Frontal cortex (tissue), 4 donors: Measurements from ENCODE around the gene ALDH9A1. TPM values are rescaled to one million over a fixed set of nuclear protein-coding genes. Genes with fewer than 3 reads are reported as not detected.
"Not testable (repeated sequence)": the region's sequence is repeated elsewhere in the genome, so short reads cannot be mapped to it uniquely, and the experiment has no call there.

Source experiments
- DNase-seq, 2 donors: peaks; one replicate each; pipeline ENCODE4 v3.0.0; 2012; ENCODE audit warnings: low spot score in 2 of 2
- FAIRE-seq: peaks from 2 replicates; lab custom pipeline; 2012; peaks lifted over from hg19 to GRCh38; lab: Jason Lieb, UNC
- total RNA-seq: library from RNA; depleted of rRNA; stranded (reverse); fragments of >200 nt; gene quantifications from one replicate; pipeline ENCODE4 v1.2.3, GENCODE V29; 2014
- donor health status: control.
- donor health status: control.
- donor health status: control.

ALDH9A1 gene
- total RNA-seq, 1 donor from 2014 or later = 63.6 TPM

GRCh38 chr1:165648919-165649572 is 49.3 kb downstream of the ALDH9A1 start:
- DNase-seq (no peak), FAIRE-seq (no peak)

DNA sequence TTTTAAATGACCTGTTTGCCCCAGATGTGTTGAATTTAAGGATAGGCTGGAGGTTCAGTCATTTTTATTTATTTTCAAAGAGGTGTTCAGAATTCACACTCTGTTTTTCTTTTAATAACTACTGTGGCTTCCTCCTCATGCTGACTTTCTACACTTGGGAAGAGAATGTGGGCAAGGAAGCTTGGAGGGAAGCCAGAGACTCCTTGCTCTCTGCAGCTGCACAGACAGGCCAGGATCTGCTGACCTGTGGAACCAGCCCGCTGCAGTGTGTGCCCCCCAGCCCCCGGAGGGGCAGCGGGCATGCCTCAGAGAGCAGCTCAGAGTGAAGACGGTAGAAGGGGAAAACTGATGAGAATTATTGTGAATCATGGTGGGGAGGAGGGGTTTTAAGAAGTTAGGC is 50.4 kb downstream of the ALDH9A1 start:
- no peak for DNase-seq

GRCh38 chr1:165647517-165647916 is 50.8 kb downstream of the ALDH9A1 start:
- no peak for FAIRE-seq
- DNase-seq = no peak

More for the DNA sequence above, 50.4 kb downstream of the ALDH9A1 start:
- FAIRE-seq = no peak

DNA sequence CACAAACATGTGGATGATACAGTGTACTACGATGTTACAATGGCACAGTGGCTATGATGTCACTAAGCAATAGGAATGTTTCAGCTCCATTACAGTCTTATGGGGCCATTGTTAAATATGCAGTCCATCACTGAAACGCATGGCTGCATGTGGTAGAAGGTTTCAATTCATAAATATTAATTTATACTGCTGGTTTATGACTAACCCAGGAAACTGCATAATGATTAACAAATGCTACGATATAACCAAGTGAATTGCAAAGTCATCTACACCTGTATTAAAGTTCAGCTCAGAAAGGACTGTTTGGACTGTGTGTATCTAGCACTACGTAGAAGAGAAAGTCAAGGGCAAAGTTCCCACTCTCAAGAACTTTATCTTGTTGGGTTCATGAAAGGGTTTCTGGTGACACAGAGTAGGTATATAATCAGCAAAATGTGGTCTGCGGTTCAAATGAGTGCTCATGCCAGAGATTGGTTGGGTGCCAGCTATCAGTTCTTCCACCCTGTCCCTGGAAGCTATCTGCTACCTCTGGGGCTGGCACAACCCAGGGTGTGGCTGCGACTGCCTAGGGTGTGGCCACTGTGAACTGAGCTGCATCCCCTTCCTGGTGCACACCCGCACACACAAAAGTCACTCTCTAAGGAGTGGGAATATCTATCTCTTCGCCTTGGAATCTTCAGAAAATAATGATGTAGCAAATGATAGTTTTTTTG is 52.6 kb downstream of the ALDH9A1 start:
- FAIRE-seq (no peak), DNase-seq (no peak)

GRCh38 chr1:165644064-165644735 is 54.2 kb downstream of the ALDH9A1 start:
- no peak for DNase-seq
- no peak for FAIRE-seq

- FAIRE-seq (no peak), DNase-seq (no peak)
Measured at GRCh38 chr1:165641231-165641987, 57.0 kb downstream of the ALDH9A1 start.

DNA sequence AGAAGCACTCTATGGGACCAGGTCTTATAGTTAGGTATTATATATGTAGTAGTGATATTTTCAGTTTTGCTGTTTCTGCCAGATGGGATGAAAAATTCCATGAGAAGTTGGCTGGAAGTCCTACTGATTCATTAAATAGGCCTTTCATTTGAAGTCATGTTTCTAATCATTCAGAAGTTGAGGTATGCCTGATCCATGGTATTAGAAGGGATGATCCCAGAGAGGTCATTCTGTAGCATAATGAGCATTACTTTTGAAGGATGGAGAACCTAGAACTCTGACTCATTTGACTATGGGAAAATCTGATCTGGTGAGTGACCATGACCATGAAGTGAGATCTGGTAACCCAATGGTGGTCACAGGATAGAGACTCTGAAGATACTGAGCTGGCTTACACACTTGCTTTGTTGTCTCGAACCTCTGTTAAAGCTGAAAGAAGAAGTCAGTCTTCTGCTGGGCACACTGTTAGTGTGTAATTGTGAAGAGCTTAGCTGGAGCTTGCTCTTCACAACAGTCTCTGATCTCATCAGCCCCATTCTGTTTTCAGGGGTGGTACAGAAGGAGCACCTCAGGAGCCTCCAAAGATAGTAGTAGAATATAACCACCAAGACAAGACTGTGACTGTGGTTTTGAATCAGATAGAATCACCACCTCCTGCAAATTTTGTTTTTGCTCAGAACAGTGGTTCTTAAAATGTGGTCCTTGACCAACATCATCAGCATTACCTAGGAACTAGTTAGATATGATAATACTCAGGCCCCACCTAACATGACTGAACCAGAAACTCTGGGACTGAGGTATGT is 58.3 kb downstream of the ALDH9A1 start:
- FAIRE-seq (no peak), DNase-seq (no peak)

DNA sequence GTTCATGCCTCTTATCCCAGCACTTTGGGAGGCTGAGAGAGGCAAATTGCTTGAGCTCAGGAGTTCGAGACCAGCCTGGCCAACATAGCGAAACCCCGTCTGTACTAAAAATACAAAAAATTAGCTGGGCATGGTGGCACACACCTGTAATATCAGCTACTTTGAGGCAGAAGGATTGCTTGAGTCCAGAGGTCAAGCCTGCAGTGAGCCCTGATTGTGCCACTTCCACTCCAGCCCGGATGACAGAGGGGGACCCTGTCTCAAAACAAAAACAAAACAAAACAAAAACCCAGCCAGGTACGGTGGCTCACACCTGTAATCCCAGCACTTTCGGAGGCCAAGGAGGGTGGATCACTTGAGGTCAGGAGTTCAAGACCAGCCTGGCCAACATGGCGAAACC is 60.2 kb downstream of the ALDH9A1 start:
- not testable (repeated sequence) for DNase-seq, FAIRE-seq

DNA sequence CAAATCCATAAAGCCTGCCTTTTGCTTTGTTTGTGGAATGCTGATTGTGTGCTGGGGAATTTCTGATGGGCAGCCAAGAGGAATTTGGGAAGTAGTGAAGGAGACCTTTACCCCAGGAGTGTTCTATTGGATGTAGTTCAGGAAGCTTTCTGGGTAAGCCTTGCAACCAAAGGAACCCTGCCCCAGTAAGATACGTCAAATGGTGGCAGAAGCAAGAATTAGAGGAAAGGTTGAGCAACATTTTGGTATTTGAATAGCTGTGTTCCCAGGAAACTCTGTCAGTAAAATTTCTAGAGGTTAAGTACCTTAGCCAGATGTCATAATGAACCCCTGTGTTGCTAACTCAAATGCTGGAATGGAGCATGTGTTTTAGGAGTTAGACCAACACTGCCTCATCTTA is 60.9 kb downstream of the ALDH9A1 start:
- DNase-seq (no peak), FAIRE-seq (no peak)

DNA sequence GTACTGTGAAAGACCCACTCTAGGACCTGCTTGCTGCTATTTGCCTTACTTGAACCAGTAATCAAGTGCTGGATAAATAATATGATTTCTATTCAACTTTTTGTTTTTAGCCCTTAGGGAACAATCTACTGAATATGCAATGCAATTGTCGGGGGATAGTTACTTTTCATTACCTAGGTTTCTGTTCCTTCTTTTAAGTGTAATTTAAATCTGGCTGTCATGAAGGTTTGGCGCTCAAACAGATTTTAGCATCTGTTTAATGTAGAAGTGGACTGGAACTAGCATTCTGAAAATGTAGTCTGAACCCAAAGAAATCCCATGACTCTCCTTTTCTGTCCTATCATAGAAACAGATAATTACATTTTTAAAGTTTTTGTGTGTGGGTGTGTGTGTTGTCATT is 62.5 kb downstream of the ALDH9A1 start:
- FAIRE-seq = no peak
- no peak for DNase-seq

DNA sequence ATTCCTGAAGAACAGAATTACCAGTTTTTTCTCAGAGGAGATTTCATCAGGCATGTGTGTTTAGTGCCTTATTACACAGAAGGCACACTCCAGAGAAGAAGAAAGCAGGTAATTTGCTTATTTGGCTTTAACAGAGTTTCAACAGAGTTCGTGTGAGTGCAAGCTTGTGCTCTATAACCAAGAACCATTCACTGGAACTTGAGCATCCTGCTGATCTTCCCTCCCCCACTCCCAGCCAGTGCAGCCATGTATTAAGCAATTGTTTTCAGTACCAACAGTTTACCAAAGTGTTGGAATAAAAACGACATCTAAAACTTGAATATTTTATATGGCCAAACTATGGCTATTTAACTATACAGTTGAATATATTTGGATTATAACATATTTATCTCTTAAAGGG is 63.0 kb downstream of the ALDH9A1 start:
- DNase-seq = no peak
- no peak for FAIRE-seq

- no peak for DNase-seq
- FAIRE-seq = no peak
Measured at GRCh38 chr1:165634154-165634921, 64.0 kb downstream of the ALDH9A1 start.

GRCh38 chr1:165633614-165634013 is 64.7 kb downstream of the ALDH9A1 start:
- DNase-seq (no peak), FAIRE-seq (no peak)

DNA sequence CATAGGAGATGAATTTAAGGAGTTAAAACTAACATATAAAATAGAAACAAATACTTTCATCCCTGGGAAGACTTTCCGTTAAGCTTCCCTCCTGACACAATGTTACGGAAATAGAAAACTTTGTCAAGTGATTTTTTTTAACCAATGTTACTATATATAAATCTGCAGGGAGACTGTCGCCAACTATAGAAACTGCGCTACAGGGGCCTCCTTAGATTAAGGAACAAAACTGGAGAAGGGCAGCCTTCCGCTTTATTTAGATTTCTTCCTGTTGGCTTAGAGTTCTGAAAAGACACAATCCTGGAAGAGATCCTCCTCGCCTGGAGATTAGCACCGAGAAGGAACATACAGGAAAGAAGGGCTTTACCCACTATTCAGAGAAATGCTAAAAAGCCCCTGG is 65.9 kb downstream of the ALDH9A1 start:
- FAIRE-seq = no peak
- no peak for DNase-seq

DNA sequence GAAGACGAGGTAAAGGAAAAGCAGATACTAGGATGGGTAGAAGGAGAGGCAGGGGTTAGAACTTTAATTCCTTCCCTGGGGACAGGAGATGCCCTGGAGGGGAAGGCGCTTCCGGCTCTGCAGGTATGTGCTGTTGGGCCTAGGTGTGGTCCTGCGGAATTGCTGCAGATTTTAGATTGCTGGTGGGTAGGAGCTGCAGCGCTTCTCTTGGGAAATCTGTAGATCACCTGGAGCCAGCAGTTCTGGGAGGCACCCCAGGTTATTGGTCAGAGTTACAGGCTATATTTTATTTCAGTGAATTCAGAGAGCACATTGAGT is 66.3 kb downstream of the ALDH9A1 start:
- FAIRE-seq (no peak), DNase-seq (no peak)

DNA sequence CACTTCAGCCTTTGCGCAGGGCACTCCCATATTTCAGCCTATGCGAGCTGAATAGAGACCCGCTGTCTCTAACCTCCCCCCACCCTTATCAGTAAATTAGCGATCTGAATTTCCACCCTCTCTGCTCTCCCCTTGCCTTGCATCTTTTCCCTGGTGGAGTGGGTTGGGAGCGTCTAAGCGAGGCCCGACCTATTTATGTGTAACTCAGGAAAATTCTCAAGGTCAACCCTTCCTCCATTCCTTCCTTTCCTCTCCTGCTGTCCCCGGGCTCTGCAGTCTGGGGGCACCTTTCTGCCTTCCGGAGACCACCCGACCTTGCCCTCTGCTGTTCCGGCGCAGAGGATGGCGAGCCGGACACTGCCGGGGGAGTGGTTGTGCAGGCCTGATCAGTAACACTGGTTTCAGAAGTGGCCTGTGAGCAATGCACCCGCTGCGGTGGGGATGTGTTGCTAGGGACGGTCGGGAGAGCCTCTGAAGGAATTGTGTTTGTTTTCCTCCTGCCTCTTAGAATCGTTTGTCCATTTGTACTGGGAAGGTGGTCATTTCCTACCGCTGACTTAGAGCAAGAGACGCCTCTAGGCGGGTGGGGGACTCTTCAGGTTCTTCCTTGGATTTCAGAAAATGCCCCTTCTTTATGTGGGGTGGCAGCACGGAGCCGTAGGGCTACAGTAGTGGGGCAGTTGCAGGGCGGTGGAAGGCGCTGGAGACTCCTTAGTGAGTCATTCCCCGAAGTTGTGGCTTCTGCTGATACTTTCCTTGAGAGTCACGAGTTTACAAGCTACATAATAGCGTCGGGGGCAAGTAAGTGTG is 66.8 kb downstream of the ALDH9A1 start:
- FAIRE-seq (no peak), DNase-seq (peak; percentile 29 to 36)

DNA sequence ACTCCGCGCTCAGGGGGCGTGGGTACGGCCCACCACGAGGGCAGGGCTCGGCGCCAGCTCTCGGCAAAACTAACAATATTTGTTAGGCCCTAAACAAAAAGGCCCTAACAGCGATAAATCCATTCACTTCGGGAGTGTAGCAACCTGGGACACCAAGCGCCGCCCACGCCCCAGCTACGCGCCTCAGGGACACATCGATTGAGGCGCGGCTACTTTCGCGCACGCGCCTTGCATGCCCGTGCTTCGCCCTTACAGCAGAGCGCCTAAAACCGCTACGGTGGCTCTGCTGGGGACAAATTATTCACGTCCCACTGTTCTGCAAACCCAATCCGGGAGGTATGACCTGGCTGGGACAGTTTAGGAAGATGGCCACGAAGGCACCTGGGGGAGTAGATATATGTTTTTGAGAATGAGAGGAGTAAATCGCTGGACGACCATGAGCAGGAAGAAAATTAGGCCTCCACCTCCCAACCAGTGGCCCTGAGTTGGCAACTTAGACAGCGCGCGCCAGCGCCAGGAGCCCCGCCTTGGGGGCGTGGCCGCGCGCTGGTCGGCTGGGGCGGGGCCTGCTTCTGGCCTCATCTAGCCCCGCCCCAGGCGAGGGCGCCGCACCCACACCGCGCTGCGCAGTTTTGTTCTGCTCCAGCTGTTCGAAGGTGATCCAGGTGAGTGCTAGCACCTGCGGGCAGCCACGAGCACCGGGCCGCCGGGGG is 67.6 kb downstream of the ALDH9A1 start, which contains the start of gene MGST3:
Gene MGST3, plus strand, starts transcription at position 606 of the 713 bp plus-strand sequence. CDS start 18,614 bp downstream, outside the sequence.
- DNase-seq (peak; percentile 86 to 88), FAIRE-seq (no peak)
